Measurements from ENCODE around the gene NOP56. TPM values are rescaled to one million over a fixed set of nuclear protein-coding genes. Genes with fewer than 3 reads are reported as not detected.

The NOP56 gene
- total RNA-seq: 1,000 to 10,000 TPM; 1,094 to 1,238 (median 1,145) TPM

GRCh38 chr20:2651772-2652723, at the start of gene NOP56:
Gene NOP56 (plus strand): TSS chr20:2652632. CDS start chr20:2652661, 29 bp downstream.
- DNase-seq (peak; percentile 95), ATAC-seq (peak; percentile 86 to 88)
- Mint-ChIP-seq H3K9me3 (no peaks in the 10 kb centered on the region), H3K27me3 (ENCODE audit: low read depth) (no peaks in the 10 kb centered on the region), H3K4me3 (peak within 1 kb of the TSS; percentile 89), H3K4me1 (ENCODE audit: low read depth) (peaks cover 40% of the 10 kb centered on the region), H3K36me3 (ENCODE audit: insufficient read depth) (peaks cover 34% of the 10 kb centered on the region)

- Mint-ChIP-seq H3K36me3 (ENCODE audit: insufficient read depth) (no peaks in the 10 kb centered on the region), H3K4me1 (ENCODE audit: low read depth) (no peaks in the 10 kb centered on the region), H3K4me3 (no peak overlapping the region), H3K9me3 (peaks cover 7% of the 10 kb centered on the region), H3K27me3 (ENCODE audit: low read depth) (peaks cover 3% of the 10 kb centered on the region)
- no peak for DNase-seq
- no peak for ATAC-seq
Measured at GRCh38 chr20:2602746-2603145, 49.7 kb upstream of the NOP56 start.

GRCh38 chr20:2603816-2604505, 48.5 kb upstream of the NOP56 start:
- Mint-ChIP-seq H3K27me3 (ENCODE audit: low read depth) (peaks cover under 1% of the 10 kb centered on the region), H3K9me3 (peaks cover 7% of the 10 kb centered on the region), H3K4me3 (no peak overlapping the region), H3K36me3 (ENCODE audit: insufficient read depth) (no peaks in the 10 kb centered on the region), H3K4me1 (ENCODE audit: low read depth) (no peaks in the 10 kb centered on the region)
- DNase-seq (no peak), ATAC-seq (no peak)

DNA sequence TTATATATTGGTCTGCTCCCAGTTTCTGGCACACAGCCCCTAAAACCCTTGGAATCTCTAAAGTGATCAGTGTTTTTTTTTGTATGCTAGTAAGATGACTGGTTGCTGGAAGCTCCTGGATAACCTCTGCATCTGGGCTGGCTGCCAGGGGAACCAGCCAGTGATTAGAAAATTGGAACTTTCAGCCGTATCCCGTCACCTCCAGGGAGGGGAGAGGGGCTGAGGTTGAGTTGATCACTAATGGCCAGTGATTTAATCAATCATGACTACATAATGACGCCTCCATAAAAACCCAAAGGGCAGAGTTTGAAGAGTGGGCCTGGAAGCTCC, 48.0 kb upstream of the NOP56 start:
- DNase-seq (no peak), ATAC-seq (no peak)
- Mint-ChIP-seq H3K4me3 (no peak overlapping the region), H3K27me3 (ENCODE audit: low read depth) (peaks cover 5% of the 10 kb centered on the region), H3K36me3 (ENCODE audit: insufficient read depth) (no peaks in the 10 kb centered on the region), H3K4me1 (ENCODE audit: low read depth) (no peaks in the 10 kb centered on the region), H3K9me3 (peaks cover 7% of the 10 kb centered on the region)

- no peaks in the 10 kb centered on the region for H3K4me1 Mint-ChIP-seq (ENCODE audit: low read depth)
- H3K27me3 Mint-ChIP-seq (ENCODE audit: low read depth): peaks cover 19% of the 10 kb centered on the region
- H3K9me3 Mint-ChIP-seq: peaks cover 7% of the 10 kb centered on the region
- DNase-seq (no peak), ATAC-seq (no peak)
- no peak overlapping the region for H3K4me3 Mint-ChIP-seq
- no peaks in the 10 kb centered on the region for H3K36me3 Mint-ChIP-seq (ENCODE audit: insufficient read depth)
Measured at GRCh38 chr20:2606507-2607006, 45.9 kb upstream of the NOP56 start.

GRCh38 chr20:2610326-2610725, 42.1 kb upstream of the NOP56 start:
- Mint-ChIP-seq H3K9me3 (peaks cover 7% of the 10 kb centered on the region), H3K4me3 (no peak overlapping the region), H3K27me3 (ENCODE audit: low read depth) (peaks cover 24% of the 10 kb centered on the region), H3K36me3 (ENCODE audit: insufficient read depth) (no peaks in the 10 kb centered on the region), H3K4me1 (ENCODE audit: low read depth) (no peaks in the 10 kb centered on the region)
- DNase-seq (no peak), ATAC-seq (no peak)

- Mint-ChIP-seq H3K27me3 (ENCODE audit: low read depth) (peaks cover 27% of the 10 kb centered on the region), H3K4me3 (no peak overlapping the region), H3K9me3 (peaks cover 7% of the 10 kb centered on the region), H3K4me1 (ENCODE audit: low read depth) (no peaks in the 10 kb centered on the region), H3K36me3 (ENCODE audit: insufficient read depth) (no peaks in the 10 kb centered on the region)
- DNase-seq: no peak
- no peak for ATAC-seq
Measured at GRCh38 chr20:2610941-2611720, 41.3 kb upstream of the NOP56 start.

GRCh38 chr20:2612073-2612472, 40.4 kb upstream of the NOP56 start:
- Mint-ChIP-seq H3K27me3 (ENCODE audit: low read depth) (peaks cover 30% of the 10 kb centered on the region), H3K36me3 (ENCODE audit: insufficient read depth) (no peaks in the 10 kb centered on the region)
- no peak for ATAC-seq

DNA sequence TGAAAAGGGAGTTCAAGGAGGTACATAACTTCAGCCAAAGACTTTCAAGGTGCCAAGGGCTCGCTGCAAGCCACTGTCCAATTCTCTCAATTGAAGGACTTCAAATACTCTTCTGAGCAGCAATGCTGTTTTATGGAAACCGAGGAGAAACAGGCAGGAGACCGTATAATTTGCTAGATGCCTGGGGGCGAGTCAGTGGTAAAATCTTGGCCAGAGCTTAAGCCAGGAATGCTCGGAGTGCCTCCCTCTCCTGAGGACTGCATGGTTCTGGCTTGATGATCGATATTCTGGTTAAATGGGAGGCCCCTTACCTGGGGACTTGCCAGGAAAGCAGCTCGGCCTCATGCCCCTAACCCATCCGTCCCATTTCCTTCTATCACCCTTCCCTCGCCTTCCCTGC, 35.8 kb upstream of the NOP56 start:
- H3K36me3 Mint-ChIP-seq (ENCODE audit: insufficient read depth): no peaks in the 10 kb centered on the region
- ATAC-seq (no peak), DNase-seq (no peak)
- no peak overlapping the region for H3K4me3 Mint-ChIP-seq
- no peaks in the 10 kb centered on the region for H3K9me3 Mint-ChIP-seq
- peaks cover 32% of the 10 kb centered on the region for H3K27me3 Mint-ChIP-seq (ENCODE audit: low read depth)
- no peaks in the 10 kb centered on the region for H3K4me1 Mint-ChIP-seq (ENCODE audit: low read depth)

More at GRCh38 chr20:2612073-2612472, 40.4 kb upstream of the NOP56 start:
- no peak for DNase-seq
- Mint-ChIP-seq H3K4me1 (ENCODE audit: low read depth) (no peaks in the 10 kb centered on the region), H3K9me3 (peaks cover 5% of the 10 kb centered on the region), H3K4me3 (no peak overlapping the region)

DNA sequence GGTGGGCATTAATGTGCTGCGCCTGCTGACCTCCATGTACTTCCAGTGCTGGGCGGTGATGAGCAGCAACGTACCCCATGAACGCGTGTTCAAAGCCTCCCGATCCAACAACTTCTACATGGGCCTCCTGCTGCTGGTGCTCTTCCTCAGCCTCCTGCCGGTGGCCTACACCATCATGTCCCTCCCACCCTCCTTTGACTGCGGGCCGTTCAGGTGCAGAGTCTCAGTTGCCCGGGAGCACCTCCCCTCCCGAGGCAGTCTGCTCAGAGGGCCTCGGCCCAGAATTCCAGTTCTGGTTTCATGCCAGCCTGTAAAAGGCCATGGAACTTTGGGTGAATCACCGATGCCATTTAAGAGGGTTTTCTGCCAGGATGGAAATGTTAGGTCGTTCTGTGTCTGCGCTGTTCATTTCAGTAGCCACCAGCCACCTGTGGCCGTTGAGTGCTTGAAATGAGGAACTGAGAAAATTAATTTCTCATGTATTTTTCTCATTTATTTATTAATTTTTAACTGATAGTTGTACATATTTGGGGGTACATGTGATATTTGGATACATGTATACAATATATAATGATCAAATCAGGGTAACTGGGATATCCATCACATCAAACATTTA, 35.2 kb upstream of the NOP56 start:
- no peaks in the 10 kb centered on the region for H3K4me1 Mint-ChIP-seq (ENCODE audit: low read depth)
- ATAC-seq (no peak), DNase-seq (no peak)
- no peak overlapping the region for H3K4me3 Mint-ChIP-seq
- H3K36me3 Mint-ChIP-seq (ENCODE audit: insufficient read depth): no peaks in the 10 kb centered on the region
- peaks cover 30% of the 10 kb centered on the region for H3K27me3 Mint-ChIP-seq (ENCODE audit: low read depth)
- H3K9me3 Mint-ChIP-seq: no peaks in the 10 kb centered on the region

DNA sequence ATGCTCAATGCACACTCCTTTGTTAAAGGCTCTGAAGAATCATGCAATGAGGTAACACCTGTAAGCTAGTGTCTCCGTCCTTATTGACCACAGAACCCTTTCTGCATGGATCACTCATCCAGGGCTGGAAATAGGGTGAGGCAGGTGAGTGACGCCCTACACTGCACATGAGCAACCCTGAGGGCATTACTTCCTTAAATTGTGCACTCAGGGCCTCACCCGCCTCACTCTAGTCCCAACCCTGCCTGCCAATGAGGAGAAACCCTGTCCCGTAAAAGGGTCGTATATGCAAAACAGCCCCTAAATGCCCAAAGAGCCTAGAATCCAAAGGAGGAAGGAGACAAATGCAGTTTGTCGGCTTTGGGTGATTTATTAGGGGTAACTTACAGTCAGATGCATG, 33.6 kb upstream of the NOP56 start:
- H3K4me1 Mint-ChIP-seq (ENCODE audit: low read depth): no peaks in the 10 kb centered on the region
- H3K9me3 Mint-ChIP-seq: no peaks in the 10 kb centered on the region
- peaks cover 35% of the 10 kb centered on the region for H3K27me3 Mint-ChIP-seq (ENCODE audit: low read depth)
- H3K36me3 Mint-ChIP-seq (ENCODE audit: insufficient read depth): no peaks in the 10 kb centered on the region
- no peak overlapping the region for H3K4me3 Mint-ChIP-seq
- ATAC-seq (no peak), DNase-seq (no peak)

- DNase-seq: no peak
- Mint-ChIP-seq H3K36me3 (ENCODE audit: insufficient read depth) (no peaks in the 10 kb centered on the region), H3K9me3 (no peaks in the 10 kb centered on the region), H3K4me1 (ENCODE audit: low read depth) (no peaks in the 10 kb centered on the region), H3K4me3 (no peak overlapping the region), H3K27me3 (ENCODE audit: low read depth) (peaks cover 35% of the 10 kb centered on the region)
- no peak for ATAC-seq
Measured at GRCh38 chr20:2619337-2619736, 33.1 kb upstream of the NOP56 start.

DNA sequence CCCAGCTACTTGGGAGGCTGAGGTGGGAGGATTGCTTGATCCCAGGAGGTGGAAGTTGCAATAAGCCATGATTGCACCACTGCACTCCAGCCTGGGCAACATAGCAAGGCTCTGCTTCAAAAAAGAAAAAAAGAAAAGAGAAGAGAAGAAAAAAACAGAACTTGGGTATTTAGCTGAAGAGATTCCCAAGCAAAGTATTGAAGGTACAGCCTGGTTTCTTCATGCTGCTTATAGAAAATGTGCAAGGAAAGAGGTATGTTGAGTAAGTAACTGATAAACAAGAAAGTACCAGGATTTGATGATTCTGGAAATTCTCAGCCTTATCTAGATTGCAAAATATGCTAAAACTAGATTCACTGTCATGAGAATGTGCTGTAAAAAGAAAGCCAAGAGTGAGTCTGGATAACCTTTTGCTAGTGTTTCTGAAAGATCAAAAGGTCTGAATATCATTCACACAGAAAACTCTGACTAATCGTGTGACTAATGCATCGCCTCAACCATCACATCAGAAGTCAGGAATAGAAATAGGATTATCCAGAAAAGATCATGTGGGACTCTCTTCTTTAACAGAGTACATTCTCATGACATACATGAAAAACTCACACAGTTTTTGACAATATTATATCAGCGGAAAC, 32.4 kb upstream of the NOP56 start:
- Mint-ChIP-seq H3K4me3 (no peak overlapping the region), H3K4me1 (ENCODE audit: low read depth) (no peaks in the 10 kb centered on the region), H3K9me3 (no peaks in the 10 kb centered on the region), H3K36me3 (ENCODE audit: insufficient read depth) (no peaks in the 10 kb centered on the region), H3K27me3 (ENCODE audit: low read depth) (peaks cover 35% of the 10 kb centered on the region)
- DNase-seq (no peak), ATAC-seq (no peak)
